Testis (tissue), 3 donors: ENCODE data around the gene MTA3. TPM values are rescaled to one million over a fixed set of nuclear protein-coding genes. Genes with fewer than 3 reads are reported as not detected.

ENCODE experiments used
- DNase-seq: peaks from one replicate; pipeline ENCODE4 v3.0.0-alpha.2; 2019
- H3K27ac ChIP-seq, 2 donors: fragments of 200-600 bp; sonication (generic); one replicate each; pipeline ENCODE4 v1.5.1; 2019
- H3K27me3 ChIP-seq: fragments of 200-600 bp; sonication (generic); one replicate; pipeline ENCODE4 v1.5.1; 2019
- H3K36me3 ChIP-seq: fragments of 200-600 bp; sonication (generic); one replicate; pipeline ENCODE4 v1.5.1; 2017; ENCODE audit warnings: low read depth; ENCODE audit errors: missing control alignments
- H3K4me1 ChIP-seq: fragments of 200-600 bp; sonication (generic); one replicate; pipeline ENCODE4 v1.5.1; 2019
- H3K4me3 ChIP-seq, 2 donors: fragments of 200-600 bp; sonication (generic); one replicate each; pipeline ENCODE4 v1.5.1; 2017 to 2019
- H3K9me3 ChIP-seq: fragments of 200-600 bp; sonication (generic); one replicate; pipeline ENCODE4 v1.5.1; 2017
- CTCF ChIP-seq, 3 experiments: fragments of 450-650 bp in 2 of 3; fragments of 200-600 bp in 1 of 3; sonication (generic) in 1 of 3; IDR thresholded peaks; one replicate each; pipeline ENCODE4 v1.5.1; 2016 to 2019; ENCODE audit warnings: antibody characterized with exemption in 3 of 3, mild to moderate bottlenecking in 2 of 3, moderate library complexity in 1 of 3
- POLR2A ChIP-seq: fragments of 450-650 bp; IDR thresholded peaks from one replicate; pipeline ENCODE4 v1.6.1; 2017; ENCODE audit warnings: antibody characterized with exemption, mild to moderate bottlenecking, moderate library complexity
- WGBS, 2 donors: methylation state at CpG; one replicate each; pipeline ENCODE4 v1.1.5; 2018; 5-methylcytosine and 5-hydroxymethylcytosine counted together
- intact Hi-C: fragments of 100-400 bp; cut with DNase I; formaldehyde crosslinking; loops from one replicate; pipeline ENCODE4 v1.15.1; 2023; ENCODE audit warnings: low total_unique reads
- polyA plus RNA-seq: library from polyadenylated mRNA; stranded (reverse); fragments of 350-450 nt; fragmentation: Illumina TruSeq; extraction: RNeasy Lipid Tissue Mini Kit (QIAGEN cat#74804); gene quantifications from one replicate; pipeline ENCODE4 v1.2.3, GENCODE V29; 2014; ENCODE audit warnings: low read depth, low replicate concordance; ENCODE audit not compliant: insufficient read depth
- total RNA-seq, 2 donors: library from RNA; depleted of rRNA; stranded (reverse); fragments of >200 nt; gene quantifications; one replicate each; pipeline ENCODE4 v1.2.3, GENCODE V29; 2016

Gene MTA3
- total and polyA plus RNA-seq, 3 donors from 2014 or later: 58.5 to 84.6 (median 77.0) TPM

- H3K36me3 ChIP-seq: no peaks in the 10 kb centered on the region
- DNase-seq: no peak
Measured at GRCh38 chr2:42736598-42737322, 168.3 kb downstream of the MTA3 start.

GRCh38 chr2:42741140-42741539 lies 172.7 kb downstream of the MTA3 start:
- no peak overlapping the region for H3K27ac ChIP-seq
- no peak for DNase-seq
- no peak for TF ChIP-seq POLR2A
- no peak for TF ChIP-seq CTCF (IDR thresholded peaks at IDR 0.05)
- no peaks in the 10 kb centered on the region for H3K27me3 ChIP-seq
- no peaks in the 10 kb centered on the region for H3K36me3 ChIP-seq
- H3K4me3 ChIP-seq: no peak overlapping the region
- 79 to 87% methylated on average over 3 of the region's 3 CpGs for WGBS, 2 donors
- intact Hi-C loops: no loop called here
- H3K4me1 ChIP-seq: no peaks in the 10 kb centered on the region
- no peaks in the 10 kb centered on the region for H3K9me3 ChIP-seq

More at GRCh38 chr2:42736598-42737322, 168.3 kb downstream of the MTA3 start:
- H3K27ac ChIP-seq: no peak overlapping the region
- H3K4me3 ChIP-seq: no peak overlapping the region
- H3K9me3 ChIP-seq: no peaks in the 10 kb centered on the region
- intact Hi-C loops: no loop called here
- TF ChIP-seq POLR2A (no peak), CTCF (IDR thresholded peaks at IDR 0.05) (no peak)
- no peaks in the 10 kb centered on the region for H3K27me3 ChIP-seq
- H3K4me1 ChIP-seq: no peaks in the 10 kb centered on the region

- H3K27ac ChIP-seq: no peak overlapping the region
- no peaks in the 10 kb centered on the region for H3K9me3 ChIP-seq
- intact Hi-C loops: no loop called here
- 59 to 62% methylated on average over 2 of the region's 2 CpGs for WGBS, 2 donors
- no peak for DNase-seq
- H3K4me3 ChIP-seq: no peak overlapping the region
- no peaks in the 10 kb centered on the region for H3K36me3 ChIP-seq
- no peaks in the 10 kb centered on the region for H3K4me1 ChIP-seq
- H3K27me3 ChIP-seq: no peaks in the 10 kb centered on the region
- TF ChIP-seq CTCF (IDR thresholded peaks at IDR 0.05): no peak
- no peak for TF ChIP-seq POLR2A
Measured at GRCh38 chr2:42742740-42743658, 174.6 kb downstream of the MTA3 start.

- TF ChIP-seq POLR2A (no peak), CTCF (IDR thresholded peaks at IDR 0.05) (no peak)
- no peaks in the 10 kb centered on the region for H3K9me3 ChIP-seq
- H3K36me3 ChIP-seq: no peaks in the 10 kb centered on the region
- intact Hi-C loops: no loop called here
- no peaks in the 10 kb centered on the region for H3K4me1 ChIP-seq
- no peak overlapping the region for H3K4me3 ChIP-seq
- no peak overlapping the region for H3K27ac ChIP-seq
- 90 to 100% methylated on average over 1 of the region's 1 CpG for WGBS, 2 donors
- DNase-seq: no peak
- H3K27me3 ChIP-seq: no peaks in the 10 kb centered on the region
Measured at GRCh38 chr2:42743659-42743990, 175.2 kb downstream of the MTA3 start.
